SK-N-SH (cell line): ENCODE data around the gene MRPL18. TPM values are rescaled to one million over a fixed set of nuclear protein-coding genes. Genes with fewer than 3 reads are reported as not detected.

Experiments
- CTCF ChIA-PET: fragments of 300-600, 350-600 bp; formaldehyde crosslinking; extraction: SDS; loops from one replicate; lab custom pipeline; 2021; lab: Yijun Ruan, JAX
- POLR2A ChIA-PET: fragments of 350-600 bp; sonication (Branson Sonifier 250); formaldehyde crosslinking; extraction: SDS; loops from one replicate; lab custom pipeline; 2020; ENCODE audit warnings: antibody characterized with exemption, inconsistent platforms; lab: Yijun Ruan, JAX
- DNase-seq: peaks from one replicate; pipeline ENCODE4 v3.0.0; 2012
- H2AFZ ChIP-seq: fragments of 200-600 bp; sonication (generic); 2 replicates; pipeline ENCODE4 v1.8.1; 2016; ENCODE audit warnings: antibody characterized with exemption, mild to moderate bottlenecking, low read depth
- H3F3A ChIP-seq: fragments of 200-600 bp; sonication (generic); replicated peaks from 2 replicates; pipeline ENCODE3; 2016; ENCODE audit warnings: antibody characterized with exemption, mild to moderate bottlenecking; ENCODE audit not compliant: insufficient read depth
- H3K27ac ChIP-seq, 2 experiments: fragments of 200-500 bp in 1 of 2; fragments of 200-600 bp in 1 of 2; sonication (Bioruptor generic) in 1 of 2; sonication (generic), shearing (Covaris generic) in 1 of 2; 2 replicates each; pipeline versions ENCODE4 v1.5.1 to v1.6.1; 2014 to 2016; ENCODE audit warnings: low read depth in 2 of 2, inconsistent platforms in 1 of 2, low read length in 1 of 2, mild to moderate bottlenecking in 1 of 2, mixed read lengths in 1 of 2
- H3K27me3 ChIP-seq: fragments of 200-600 bp; sonication (generic), shearing (Covaris generic); 2 replicates; pipeline ENCODE4 v1.6.1; 2016; ENCODE audit warnings: mixed run types; ENCODE audit not compliant: insufficient read depth
- H3K36me3 ChIP-seq, 2 experiments: fragments of 200-500 bp in 1 of 2; fragments of 200-600 bp in 1 of 2; sonication (Bioruptor generic) in 1 of 2; sonication (generic) in 1 of 2; replicated peaks in 1 of 2; 2 replicates each; pipeline versions ENCODE3 to v1.5.1; 2014 to 2016; ENCODE audit warnings: low read length in 1 of 2, mild to moderate bottlenecking in 1 of 2; ENCODE audit not compliant: insufficient read depth in 2 of 2, control insufficient read depth in 1 of 2
- H3K4me1 ChIP-seq, 2 experiments: fragments of 200-500 bp in 1 of 2; fragments of 200-600 bp in 1 of 2; sonication (Bioruptor generic) in 1 of 2; sonication (generic), shearing (Covaris generic) in 1 of 2; 2 replicates each; pipeline versions ENCODE4 v1.5.1 to v1.6.1; 2014 to 2016; ENCODE audit warnings: low read depth in 1 of 2, low read length in 1 of 2, mixed run types in 1 of 2; ENCODE audit not compliant: insufficient read depth in 2 of 2, control insufficient read depth in 1 of 2
- H3K4me2 ChIP-seq: fragments of 200-600 bp; sonication (generic), shearing (Covaris generic); 2 replicates; pipeline ENCODE4 v1.6.1; 2017; ENCODE audit warnings: mixed run types
- H3K4me3 ChIP-seq, 2 experiments: fragments of 200-500 bp in 1 of 2; fragments of 200-600 bp in 1 of 2; sonication (Bioruptor generic) in 1 of 2; sonication (generic), shearing (Covaris generic) in 1 of 2; 2 replicates each; pipeline versions ENCODE4 v1.5.1 to v1.8.1; 2014 to 2016; ENCODE audit warnings: low read depth in 2 of 2, inconsistent platforms in 1 of 2, low read length in 1 of 2, mild to moderate bottlenecking in 1 of 2, mixed read lengths in 1 of 2, moderate library complexity in 1 of 2
- H3K79me2 ChIP-seq: fragments of 200-600 bp; sonication (generic); 2 replicates; pipeline ENCODE4 v1.8.1; 2017; ENCODE audit warnings: mild to moderate bottlenecking; ENCODE audit not compliant: insufficient read depth
- H3K9ac ChIP-seq: fragments of 200-600 bp; sonication (generic); 2 replicates; pipeline ENCODE4 v1.6.1; 2017; ENCODE audit warnings: mixed run types
- H3K9me2 ChIP-seq: fragments of 200-600 bp; sonication (generic); 2 replicates; pipeline ENCODE4 v1.6.1; 2017; ENCODE audit warnings: mixed run types
- H3K9me3 ChIP-seq: fragments of 200-600 bp; sonication (generic); 2 replicates; pipeline ENCODE4 v1.6.1; 2017; ENCODE audit warnings: mixed run types, mild to moderate bottlenecking, moderate library complexity
- H4K20me1 ChIP-seq: fragments of 200-600 bp; sonication (generic); 2 replicates; pipeline ENCODE4 v1.6.1; 2017; ENCODE audit warnings: mild to moderate bottlenecking, mixed run types; ENCODE audit not compliant: insufficient read depth
- CTCF ChIP-seq: fragments of 200-600 bp; sonication (generic); IDR thresholded peaks from 2 replicates; pipeline ENCODE4 v1.6.1; 2017; ENCODE audit warnings: antibody characterized with exemption, mild to moderate bottlenecking, moderate library complexity
- FOXM1 ChIP-seq: IDR thresholded peaks from 2 replicates; pipeline ENCODE4 v1.4.0; 2012; ENCODE audit warnings: low read depth, mild to moderate bottlenecking
- JUND ChIP-seq: IDR thresholded peaks from 2 replicates; pipeline ENCODE4 v1.4.0; 2012
- MAX ChIP-seq: IDR thresholded peaks from 2 replicates; pipeline ENCODE4 v1.4.0; 2012; ENCODE audit warnings: low read depth
- MEF2A ChIP-seq: IDR thresholded peaks from 2 replicates; pipeline ENCODE4 v1.4.0; 2012; ENCODE audit warnings: low read depth, borderline replicate concordance
- NFIC ChIP-seq: IDR thresholded peaks from 2 replicates; pipeline ENCODE4 v1.4.0; 2012; ENCODE audit warnings: borderline replicate concordance
- PBX3 ChIP-seq: IDR thresholded peaks from 2 replicates; pipeline ENCODE4; 2012
- POLR2AphosphoS5 ChIP-seq: IDR thresholded peaks from 2 replicates; pipeline ENCODE4 v1.6.1; 2012; ENCODE audit warnings: low read depth, low read length
- TAF1 ChIP-seq: IDR thresholded peaks from 2 replicates; pipeline ENCODE4 v1.6.1; 2012; ENCODE audit warnings: low read depth, mild to moderate bottlenecking, low read length, moderate library complexity, borderline replicate concordance
- YY1 ChIP-seq: IDR thresholded peaks from 2 replicates; pipeline ENCODE4 v1.4.0; 2012; ENCODE audit warnings: low read depth, mild to moderate bottlenecking
- WGBS: methylation state at CpG from one replicate; pipeline ENCODE4 v1.1.6; 2017; ENCODE audit warnings: low lambda C conversion rate; 5-methylcytosine and 5-hydroxymethylcytosine counted together
- polyA plus RNA-seq, 3 experiments: library from polyadenylated mRNA; depleted of rRNA; stranded (reverse); fragments of >200 nt; gene quantifications; 2 replicates each; pipeline ENCODE4 v1.2.3, GENCODE V29; 2012

Gene MRPL18
- polyA plus RNA-seq, 1 of the 3 experiments (the other 2 are of a cell fraction), result 84.4 TPM

GRCh38 chr6:159742165-159742564 is 48.1 kb upstream of the MRPL18 start:
- Histone ChIP-seq H3K4me2 (no peak overlapping the region), H4K20me1 (peaks cover 23% of the 10 kb centered on the region), H3K9me2 (no peaks in the 10 kb centered on the region), H3K79me2 (peaks cover 93% of the 10 kb centered on the region), H3K9ac (no peak overlapping the region), H3K4me1 (no peaks in the 10 kb centered on the region; a peak in 1 of 4 replicates), H3K4me3 (no peak overlapping the region), H3K9me3 (no peaks in the 10 kb centered on the region), H3K27me3 (no peaks in the 10 kb centered on the region), H3K27ac (no peak overlapping the region), H3F3A (peaks cover 14% of the 10 kb centered on the region), H3K36me3 (peaks cover 78 to 95% of the 10 kb centered on the region in 2 experiments), H2AFZ (no peak overlapping the region)
- 59% methylated on average over 1 of the region's 1 CpG for WGBS
- POLR2A ChIA-PET, result no interaction called here
- TF ChIP-seq MAX (no peak), YY1 (no peak), FOXM1 (no peak), MEF2A (no peak), POLR2AphosphoS5 (no peak), JUND (no peak), CTCF (no peak), NFIC (no peak)
- DNase-seq, result no peak
- CTCF ChIA-PET, result interaction anchor here (0.7 kb wide), 1 partner anchor 16 kb away, joined by 3 read pairs; no protein-coding TSS in a partner anchor

GRCh38 chr6:159745081-159745480 is 45.2 kb upstream of the MRPL18 start:
- POLR2A ChIA-PET, result no interaction called here

More at GRCh38 chr6:159745081-159745480, 45.2 kb upstream of the MRPL18 start:
- CTCF ChIA-PET, result no interaction called here
- Histone ChIP-seq H3K9me3 (no peaks in the 10 kb centered on the region), H2AFZ (no peak overlapping the region), H3K27me3 (no peaks in the 10 kb centered on the region), H4K20me1 (peaks cover under 1% of the 10 kb centered on the region; the same call in 1 of the 2 replicates), H3K36me3 (peaks cover 90 to 96% of the 10 kb centered on the region in 2 experiments), H3K9me2 (no peaks in the 10 kb centered on the region), H3K79me2 (peaks cover 86% of the 10 kb centered on the region), H3K9ac (no peak overlapping the region), H3K4me1 (no peaks in the 10 kb centered on the region), H3K4me3 (no peak overlapping the region), H3F3A (peaks cover 15% of the 10 kb centered on the region), H3K4me2 (no peak overlapping the region), H3K27ac (no peak overlapping the region)
- TF ChIP-seq JUND (no peak), TAF1 (no peak), PBX3 (no peak)
- WGBS, result 89% methylated on average over 7 of the region's 7 CpGs
- no peak for DNase-seq
